Osteocyte (in vitro differentiated cells): ENCODE measurements around the gene VEZT. TPM values are rescaled to one million over a fixed set of nuclear protein-coding genes. Genes with fewer than 3 reads are reported as not detected.

Experiments
- DNase-seq: peaks from one replicate; pipeline ENCODE4 v3.0.0; 2021; ENCODE audit warnings: mixed read lengths; ENCODE audit not compliant: unreplicated experiment; ENCODE audit errors: extremely low spot score
- H3K27ac Mint-ChIP-seq: one replicate; pipeline ENCODE4 v1.8.0; 2021; ENCODE audit warnings: mild to moderate bottlenecking, mixed read lengths; ENCODE audit not compliant: unreplicated experiment
- H3K27me3 Mint-ChIP-seq: one replicate; pipeline ENCODE4 v1.8.0; 2021; ENCODE audit warnings: mixed read lengths; ENCODE audit not compliant: unreplicated experiment
- H3K36me3 Mint-ChIP-seq: one replicate; pipeline ENCODE4 v1.8.0; 2021; ENCODE audit warnings: mixed read lengths; ENCODE audit not compliant: unreplicated experiment
- H3K4me1 Mint-ChIP-seq: one replicate; pipeline ENCODE4 v1.8.0; 2021; ENCODE audit warnings: mixed read lengths; ENCODE audit not compliant: unreplicated experiment
- H3K4me3 Mint-ChIP-seq: one replicate; pipeline ENCODE4 v1.8.0; 2021; ENCODE audit warnings: mild to moderate bottlenecking, moderate library complexity, mixed read lengths; ENCODE audit not compliant: unreplicated experiment
- H3K9me3 Mint-ChIP-seq: one replicate; pipeline ENCODE4 v1.8.0; 2021; ENCODE audit warnings: mixed read lengths; ENCODE audit not compliant: unreplicated experiment
- CTCF ChIP-seq: fragments of 200-600 bp; sonication (generic); IDR thresholded peaks from 2 replicates; pipeline ENCODE4 v1.5.0; 2021; ENCODE audit warnings: antibody characterized with exemption, mild to moderate bottlenecking, moderate library complexity
- total RNA-seq: library from RNA; stranded (reverse); gene quantifications from 2 replicates; pipeline ENCODE4 v1.2.1, GENCODE V29; 2021

Gene VEZT
- total RNA-seq, 1 donor from 2014 or later = 65.7 TPM

- H3K4me1 Mint-ChIP-seq = peaks cover 44% of the 10 kb centered on the region
- DNase-seq = no peak
- no peaks in the 10 kb centered on the region for H3K27me3 Mint-ChIP-seq
- no peak overlapping the region for H3K27ac Mint-ChIP-seq
- TF ChIP-seq CTCF = no peak
- no peak overlapping the region for H3K4me3 Mint-ChIP-seq
- peaks cover 19% of the 10 kb centered on the region for H3K36me3 Mint-ChIP-seq
- H3K9me3 Mint-ChIP-seq = no peaks in the 10 kb centered on the region
Measured at GRCh38 chr12:95224202-95225170, 6.9 kb downstream of the VEZT start.

- DNase-seq = no peak
- H3K36me3 Mint-ChIP-seq = peaks cover 16% of the 10 kb centered on the region
Measured at GRCh38 chr12:95225645-95226212, 8.1 kb downstream of the VEZT start.

GRCh38 chr12:95227818-95228356 is 10.3 kb downstream of the VEZT start:
- H3K27me3 Mint-ChIP-seq = no peaks in the 10 kb centered on the region
- no peak for DNase-seq
- H3K4me1 Mint-ChIP-seq = peaks cover 46% of the 10 kb centered on the region
- no peak for TF ChIP-seq CTCF
- no peak overlapping the region for H3K4me3 Mint-ChIP-seq
- no peaks in the 10 kb centered on the region for H3K9me3 Mint-ChIP-seq
- no peak overlapping the region for H3K27ac Mint-ChIP-seq
- H3K36me3 Mint-ChIP-seq = peaks cover 16% of the 10 kb centered on the region

More at GRCh38 chr12:95225645-95226212, 8.1 kb downstream of the VEZT start:
- Mint-ChIP-seq H3K27ac (no peak overlapping the region), H3K27me3 (no peaks in the 10 kb centered on the region), H3K4me1 (peaks cover 37% of the 10 kb centered on the region), H3K4me3 (no peak overlapping the region), H3K9me3 (no peaks in the 10 kb centered on the region)
- no peak for TF ChIP-seq CTCF

DNA sequence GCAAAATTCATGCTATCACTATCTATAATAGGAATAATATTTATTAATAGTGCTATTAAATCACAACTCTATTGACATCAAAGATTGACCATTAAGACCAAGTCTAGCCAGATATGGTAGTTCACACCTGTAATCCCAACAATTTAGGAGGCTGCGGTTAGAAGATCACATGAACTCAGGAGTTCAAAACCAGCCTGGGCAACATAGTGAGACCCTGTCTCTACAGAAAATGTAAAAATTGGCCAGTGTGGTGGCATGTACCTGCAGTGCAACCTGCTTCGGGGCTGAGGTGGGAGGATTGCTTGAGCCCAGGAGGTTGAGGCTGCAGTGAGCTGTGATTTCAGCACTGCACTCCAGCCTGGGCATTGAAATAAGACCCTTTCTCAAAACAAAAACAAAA is 11.0 kb downstream of the VEZT start:
- no peaks in the 10 kb centered on the region for H3K9me3 Mint-ChIP-seq
- H3K27me3 Mint-ChIP-seq = no peaks in the 10 kb centered on the region
- H3K36me3 Mint-ChIP-seq = peaks cover 16% of the 10 kb centered on the region
- no peak overlapping the region for H3K4me3 Mint-ChIP-seq
- TF ChIP-seq CTCF = no peak
- no peak for DNase-seq
- peaks cover 48% of the 10 kb centered on the region for H3K4me1 Mint-ChIP-seq
- no peak overlapping the region for H3K27ac Mint-ChIP-seq

DNA sequence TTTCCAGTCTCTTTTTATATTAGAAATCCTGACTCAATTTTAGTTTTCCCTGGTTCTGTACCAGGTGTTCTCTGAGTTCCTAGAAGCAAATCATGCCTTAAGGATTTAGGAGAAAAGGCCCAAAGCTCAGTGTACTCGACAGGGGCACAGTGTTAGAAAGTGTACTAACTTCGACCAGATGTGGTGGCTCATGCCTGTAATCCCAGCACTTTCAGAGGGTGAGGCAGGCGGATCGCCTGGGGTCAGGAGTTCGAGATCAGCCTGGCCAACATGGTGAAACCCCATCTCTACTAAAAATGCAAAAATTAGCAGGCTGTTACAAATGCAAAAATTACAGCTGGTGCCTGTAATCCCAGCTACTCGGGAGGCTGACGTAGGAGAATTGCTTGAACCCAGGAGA is 12.0 kb downstream of the VEZT start:
- no peaks in the 10 kb centered on the region for H3K27me3 Mint-ChIP-seq

More for the DNA sequence above, 12.0 kb downstream of the VEZT start:
- H3K4me3 Mint-ChIP-seq = no peak overlapping the region
- TF ChIP-seq CTCF = no peak
- no peak overlapping the region for H3K27ac Mint-ChIP-seq
- no peak for DNase-seq
- H3K4me1 Mint-ChIP-seq = peaks cover 42% of the 10 kb centered on the region
- peaks cover 14% of the 10 kb centered on the region for H3K36me3 Mint-ChIP-seq
- H3K9me3 Mint-ChIP-seq = no peaks in the 10 kb centered on the region
